GM04503 (cell line): ENCODE measurements around the gene ARHGAP6.
"Not testable (repeated sequence)": the region's sequence is repeated elsewhere in the genome, so short reads cannot be mapped to it uniquely, and the experiment has no call there.

Experiments
- DNase-seq: peaks from one replicate; pipeline ENCODE4 v3.0.0-alpha.2; 2012; ENCODE audit warnings: low read depth

Gene ARHGAP6

DNA sequence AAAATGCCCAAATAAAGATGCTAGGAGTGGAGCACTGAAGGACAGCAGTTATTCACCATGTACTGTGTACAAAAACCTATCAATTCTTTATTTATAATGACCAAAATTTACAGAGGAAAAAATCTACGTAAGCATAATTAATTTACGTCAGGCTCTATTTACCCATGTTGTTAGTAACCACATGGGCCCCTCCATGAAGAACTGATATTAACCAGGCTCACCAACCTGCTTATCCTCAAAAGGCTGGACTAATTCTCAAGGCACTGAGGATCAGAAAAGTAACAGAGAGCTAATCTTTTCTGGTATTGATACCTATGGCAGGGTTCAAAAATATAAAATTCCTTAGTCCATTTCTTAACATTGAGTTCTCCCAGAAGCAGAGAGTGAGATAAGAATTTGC, 140.0 kb downstream of the ARHGAP6 start:
- DNase-seq, result no peak

GRCh38 chrX:11519234-11519633, 146.5 kb downstream of the ARHGAP6 start:
- not testable (repeated sequence) for DNase-seq

DNA sequence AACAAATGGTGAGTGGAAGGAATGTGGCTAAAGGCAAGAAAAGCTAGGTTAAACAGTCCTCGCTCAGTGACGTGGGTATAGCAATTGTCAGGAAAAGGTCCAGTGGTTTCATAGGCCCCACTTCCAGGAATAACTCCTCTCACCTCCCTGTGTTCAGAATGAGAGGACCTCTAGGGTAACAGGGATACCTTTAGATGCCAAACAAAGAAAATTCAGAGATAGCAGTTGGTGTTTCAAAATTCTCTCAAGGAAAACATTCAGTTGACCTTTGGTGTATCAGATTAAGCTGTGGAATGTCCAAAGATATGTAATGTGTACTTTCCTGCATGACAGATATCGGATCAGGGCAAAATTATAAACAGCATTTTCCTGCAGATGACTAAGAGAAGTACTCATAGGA, 155.9 kb downstream of the ARHGAP6 start:
- DNase-seq, result no peak

GRCh38 chrX:11504234-11504633, 161.5 kb downstream of the ARHGAP6 start:
- no peak for DNase-seq

- DNase-seq, result no peak
Measured at GRCh38 chrX:11499076-11500044, 166.4 kb downstream of the ARHGAP6 start.

DNA sequence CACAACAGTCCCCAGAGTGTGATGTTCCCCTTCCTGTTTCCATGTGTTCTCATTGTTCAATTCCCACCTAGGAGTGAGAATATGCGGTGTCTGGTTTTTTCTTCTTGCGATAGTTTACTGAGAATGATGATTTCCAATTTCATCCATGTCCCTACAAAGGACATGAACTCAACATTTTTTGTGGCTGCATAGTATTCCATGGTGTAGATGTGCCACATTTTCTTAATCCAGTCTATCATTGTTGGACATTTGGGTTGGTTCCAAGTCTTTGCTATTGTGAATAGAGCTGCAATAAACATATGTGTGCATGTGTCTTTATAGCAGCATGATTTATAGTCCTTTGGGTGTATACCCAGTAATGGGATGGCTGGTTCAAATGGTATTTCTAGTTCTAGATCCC, 174.3 kb downstream of the ARHGAP6 start:
- not testable (repeated sequence) for DNase-seq

- no peak for DNase-seq
Measured at GRCh38 chrX:11484290-11484689, 181.4 kb downstream of the ARHGAP6 start.

DNA sequence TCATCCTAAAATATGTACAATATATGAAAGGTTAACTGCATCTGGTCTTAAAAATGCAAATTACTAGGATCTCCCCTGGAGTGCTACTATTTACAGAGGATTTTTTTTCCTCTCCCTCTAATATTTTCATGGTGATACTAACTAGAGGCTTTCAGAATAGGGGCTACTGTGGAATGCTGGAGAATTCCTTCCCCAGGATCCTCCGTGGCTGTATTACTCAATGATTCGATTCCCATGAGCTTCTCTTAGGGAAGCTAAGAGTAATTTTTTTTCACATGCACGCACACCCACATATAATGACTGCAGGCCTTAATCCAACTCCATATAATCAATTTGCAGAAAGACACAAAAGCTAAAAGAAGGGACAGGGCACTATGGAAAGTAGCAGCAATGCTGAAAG, 184.7 kb downstream of the ARHGAP6 start:
- DNase-seq, result no peak

- no peak for DNase-seq
Measured at GRCh38 chrX:11480626-11481025, 185.1 kb downstream of the ARHGAP6 start.

DNA sequence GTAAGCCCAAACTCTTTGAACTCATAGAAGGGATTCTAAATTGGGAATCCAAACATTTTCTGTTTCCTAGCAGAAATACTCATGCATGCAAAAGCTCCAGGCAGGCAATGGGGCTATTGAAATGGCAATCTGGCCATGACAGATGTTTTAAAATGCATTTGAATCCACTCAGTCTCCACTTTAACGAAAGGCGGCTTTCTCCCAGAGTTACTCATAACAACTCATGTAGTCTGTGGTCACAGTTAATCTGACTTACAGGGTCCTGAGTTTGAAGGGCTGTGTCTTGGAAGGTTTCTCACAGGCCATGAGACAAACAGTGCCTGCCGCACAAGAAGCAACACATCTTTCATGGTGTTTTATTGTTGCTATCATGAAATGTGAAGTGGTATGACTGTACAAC, 186.8 kb downstream of the ARHGAP6 start:
- DNase-seq, result no peak

DNA sequence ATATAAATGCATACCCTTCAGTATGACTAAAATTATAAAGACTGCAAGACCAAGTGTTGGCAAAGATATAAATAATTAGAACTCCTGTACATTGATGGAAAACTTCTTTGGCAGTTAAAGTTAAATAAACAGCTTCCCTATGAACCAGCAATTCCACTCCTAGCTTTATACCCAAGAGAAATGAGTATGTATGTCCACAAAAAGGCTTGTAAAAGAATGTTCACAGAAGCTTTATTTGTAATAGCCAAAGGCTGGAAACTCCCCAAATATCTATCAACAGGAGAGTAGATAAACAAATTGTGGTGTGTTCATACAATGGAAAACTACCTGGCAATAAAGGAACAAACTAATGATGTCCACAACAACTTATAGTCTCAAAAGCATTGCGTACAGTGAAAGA, 187.7 kb downstream of the ARHGAP6 start:
- no peak for DNase-seq

- DNase-seq, result no peak
Measured at GRCh38 chrX:11474576-11474975, 191.1 kb downstream of the ARHGAP6 start.

DNA sequence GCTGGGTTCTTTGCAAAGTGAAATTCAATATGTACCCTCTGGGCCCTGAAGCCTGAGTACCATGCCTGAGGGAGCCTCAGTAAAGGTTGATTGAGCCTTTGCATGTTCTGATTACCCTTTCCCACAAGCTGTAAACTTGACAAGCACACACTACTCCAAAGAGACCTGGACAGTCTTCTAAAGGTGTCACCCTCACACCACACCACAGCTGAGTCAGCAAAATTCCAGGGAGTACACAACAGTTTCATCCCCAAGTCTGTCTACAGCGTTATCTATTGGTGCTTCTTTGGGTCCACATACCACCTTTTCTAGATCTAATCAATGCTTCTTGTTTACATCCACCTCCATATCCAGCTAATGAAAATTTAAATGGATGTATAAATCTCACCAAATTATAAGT, 191.7 kb downstream of the ARHGAP6 start:
- no peak for DNase-seq

- DNase-seq, result no peak
Measured at GRCh38 chrX:11472879-11473278, 192.8 kb downstream of the ARHGAP6 start.

DNA sequence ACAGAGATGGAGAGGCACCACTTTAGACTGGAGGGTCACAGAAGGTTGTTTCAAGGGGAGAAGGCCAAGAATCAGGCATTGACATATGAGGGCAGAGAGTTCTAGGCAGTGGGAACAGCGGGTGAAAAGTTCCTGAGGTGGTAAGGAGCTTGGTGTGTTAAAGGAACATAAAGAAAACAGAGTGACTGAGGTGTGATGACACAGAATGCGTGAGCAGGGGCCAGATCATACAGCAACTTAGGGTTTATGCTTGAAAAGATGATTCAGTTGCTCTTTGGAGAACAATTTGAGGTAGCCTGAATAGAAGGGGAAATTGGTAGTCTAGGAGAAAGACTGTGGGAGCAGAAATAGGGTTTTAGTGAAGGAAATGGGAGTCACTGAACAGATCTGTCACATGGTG, 193.3 kb downstream of the ARHGAP6 start:
- DNase-seq, result no peak

DNA sequence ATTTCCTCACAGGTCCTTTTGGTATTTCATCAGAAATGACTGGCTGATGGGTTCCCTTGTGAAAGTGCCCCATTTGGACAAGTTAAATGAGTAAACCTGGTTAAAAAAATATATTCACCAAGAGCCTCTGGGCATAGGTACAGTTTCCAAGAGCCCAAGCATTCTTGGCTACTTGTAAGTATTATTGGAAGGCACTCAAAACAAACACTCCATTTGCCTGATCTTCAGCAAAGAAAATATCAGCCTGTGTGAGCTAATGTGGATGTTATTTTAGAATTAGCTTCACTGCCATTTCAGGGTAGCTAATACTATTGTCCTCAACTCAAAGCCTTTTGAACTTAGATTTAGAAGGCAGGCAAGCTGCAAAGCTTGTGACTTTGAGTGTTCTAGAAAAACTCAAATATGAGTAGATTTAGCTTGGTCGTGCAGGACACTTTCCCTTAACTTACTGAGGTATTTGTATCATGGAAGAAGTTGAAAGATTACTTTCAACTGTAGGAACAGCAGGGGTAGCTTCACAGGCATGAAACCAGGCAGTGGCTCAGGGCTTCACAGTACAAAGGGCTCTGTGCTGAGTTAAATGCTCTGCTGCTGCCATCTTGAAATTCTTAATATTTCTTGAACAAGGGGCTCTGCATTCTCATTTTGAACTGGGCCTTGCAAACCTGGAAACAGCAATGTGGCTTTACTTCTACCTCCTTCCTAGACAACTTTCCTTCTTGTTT, 195.3 kb downstream of the ARHGAP6 start:
- DNase-seq, result peak; percentile 57

GRCh38 chrX:11465648-11466411, 199.9 kb downstream of the ARHGAP6 start:
- no peak for DNase-seq

GRCh38 chrX:11464836-11465463, 200.8 kb downstream of the ARHGAP6 start:
- no peak for DNase-seq

GRCh38 chrX:11464380-11464779, 201.3 kb downstream of the ARHGAP6 start:
- no peak for DNase-seq

GRCh38 chrX:11462648-11463047, 203.1 kb downstream of the ARHGAP6 start:
- DNase-seq, result no peak

DNA sequence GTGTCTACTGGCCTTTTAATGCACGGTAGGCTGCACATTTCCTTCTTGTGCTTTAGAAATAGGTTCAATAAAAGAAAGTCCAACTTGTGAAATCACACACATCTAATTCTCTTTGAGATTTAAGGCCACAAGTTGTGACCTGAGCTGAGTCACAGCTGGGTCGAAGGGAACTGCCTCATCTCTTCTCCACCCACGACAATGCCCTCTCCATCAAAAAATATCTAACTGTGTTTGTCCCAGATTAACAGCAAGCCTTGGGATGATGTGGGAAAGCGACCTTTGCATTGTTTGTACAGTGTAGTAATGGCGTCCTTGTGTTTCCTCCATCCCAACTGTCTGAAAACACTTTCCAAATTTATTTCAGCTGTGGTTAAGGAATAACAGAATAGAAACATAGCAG, 203.6 kb downstream of the ARHGAP6 start:
- no peak for DNase-seq
